Mesothelial cell of epicardium (in vitro differentiated cells): ENCODE data around the gene CHRM2. TPM values are rescaled to one million over a fixed set of nuclear protein-coding genes. Genes with fewer than 3 reads are reported as not detected.

Experiments used
- DNase-seq, 2 experiments: peaks; one replicate each; pipeline ENCODE4 v3.0.0; 2021; ENCODE audit warnings: low spot score in 2 of 2; ENCODE audit not compliant: unreplicated experiment in 2 of 2
- H3K27ac Mint-ChIP-seq: 2 replicates; pipeline ENCODE4 v1.8.0; 2021; ENCODE audit warnings: mixed read lengths
- H3K27me3 Mint-ChIP-seq: 2 replicates; pipeline ENCODE4 v1.8.0; 2021; ENCODE audit warnings: low read depth, mixed read lengths
- H3K36me3 Mint-ChIP-seq: 2 replicates; pipeline ENCODE4 v1.8.0; 2021; ENCODE audit warnings: mixed read lengths
- H3K4me1 Mint-ChIP-seq: 2 replicates; pipeline ENCODE4 v1.8.0; 2021; ENCODE audit warnings: mixed read lengths
- H3K4me3 Mint-ChIP-seq: 2 replicates; pipeline ENCODE4 v1.8.0; 2021; ENCODE audit warnings: mild to moderate bottlenecking, moderate library complexity, mixed read lengths
- H3K9me3 Mint-ChIP-seq: 2 replicates; pipeline ENCODE4 v1.8.0; 2021; ENCODE audit warnings: mixed read lengths
- total RNA-seq: library from RNA; stranded (reverse); gene quantifications from 3 replicates; pipeline ENCODE4 v1.2.1, GENCODE V29; 2021
- TF ChIP-seq, protein P1 (sequence below): fragments of 200-600 bp; sonication (generic); IDR thresholded peaks from one replicate; pipeline ENCODE4 v1.5.0; 2021; ENCODE audit warnings: antibody characterized with exemption; ENCODE audit not compliant: unreplicated experiment

Gene CHRM2
- total RNA-seq, 1 donor from 2014 or later: 41.6 TPM

- H3K4me1 Mint-ChIP-seq: peaks cover 3% of the 10 kb centered on the region
- no peaks in the 10 kb centered on the region for H3K27me3 Mint-ChIP-seq
- no peak for DNase-seq
- TF ChIP-seq, protein P1, sequence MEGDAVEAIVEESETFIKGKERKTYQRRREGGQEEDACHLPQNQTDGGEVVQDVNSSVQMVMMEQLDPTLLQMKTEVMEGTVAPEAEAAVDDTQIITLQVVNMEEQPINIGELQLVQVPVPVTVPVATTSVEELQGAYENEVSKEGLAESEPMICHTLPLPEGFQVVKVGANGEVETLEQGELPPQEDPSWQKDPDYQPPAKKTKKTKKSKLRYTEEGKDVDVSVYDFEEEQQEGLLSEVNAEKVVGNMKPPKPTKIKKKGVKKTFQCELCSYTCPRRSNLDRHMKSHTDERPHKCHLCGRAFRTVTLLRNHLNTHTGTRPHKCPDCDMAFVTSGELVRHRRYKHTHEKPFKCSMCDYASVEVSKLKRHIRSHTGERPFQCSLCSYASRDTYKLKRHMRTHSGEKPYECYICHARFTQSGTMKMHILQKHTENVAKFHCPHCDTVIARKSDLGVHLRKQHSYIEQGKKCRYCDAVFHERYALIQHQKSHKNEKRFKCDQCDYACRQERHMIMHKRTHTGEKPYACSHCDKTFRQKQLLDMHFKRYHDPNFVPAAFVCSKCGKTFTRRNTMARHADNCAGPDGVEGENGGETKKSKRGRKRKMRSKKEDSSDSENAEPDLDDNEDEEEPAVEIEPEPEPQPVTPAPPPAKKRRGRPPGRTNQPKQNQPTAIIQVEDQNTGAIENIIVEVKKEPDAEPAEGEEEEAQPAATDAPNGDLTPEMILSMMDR: no peak
- peaks cover 19% of the 10 kb centered on the region for H3K36me3 Mint-ChIP-seq
- H3K27ac Mint-ChIP-seq: no peak overlapping the region
- H3K9me3 Mint-ChIP-seq: peaks cover 14% of the 10 kb centered on the region
- no peak overlapping the region for H3K4me3 Mint-ChIP-seq
Measured at GRCh38 chr7:136897676-136898075, 29.2 kb downstream of the CHRM2 start.

GRCh38 chr7:136900005-136900404 lies 31.6 kb downstream of the CHRM2 start:
- Mint-ChIP-seq H3K9me3 (no peaks in the 10 kb centered on the region), H3K27me3 (no peaks in the 10 kb centered on the region), H3K4me1 (peaks cover 3% of the 10 kb centered on the region), H3K4me3 (no peak overlapping the region), H3K27ac (no peak overlapping the region), H3K36me3 (peaks cover 3% of the 10 kb centered on the region)
- TF ChIP-seq, protein P1: no peak
- DNase-seq: no peak

GRCh38 chr7:136910771-136911170 lies 42.3 kb downstream of the CHRM2 start:
- Mint-ChIP-seq H3K9me3 (peaks cover 4% of the 10 kb centered on the region), H3K36me3 (peaks cover 12% of the 10 kb centered on the region), H3K27me3 (no peaks in the 10 kb centered on the region), H3K4me3 (no peak overlapping the region), H3K4me1 (peaks cover 14% of the 10 kb centered on the region), H3K27ac (peak overlapping the region; percentile 71)
- TF ChIP-seq, protein P1: no peak
- DNase-seq: no peak

- no peak overlapping the region for H3K4me3 Mint-ChIP-seq
- no peak overlapping the region for H3K27ac Mint-ChIP-seq
- H3K27me3 Mint-ChIP-seq: no peaks in the 10 kb centered on the region
- peaks cover 14% of the 10 kb centered on the region for H3K4me1 Mint-ChIP-seq
- TF ChIP-seq, protein P1: no peak
- peaks cover 12% of the 10 kb centered on the region for H3K36me3 Mint-ChIP-seq
- H3K9me3 Mint-ChIP-seq: peaks cover 4% of the 10 kb centered on the region
- DNase-seq: no peak
Measured at GRCh38 chr7:136911344-136911743, 42.9 kb downstream of the CHRM2 start.

GRCh38 chr7:136912339-136912738 lies 43.9 kb downstream of the CHRM2 start:
- H3K27me3 Mint-ChIP-seq: no peaks in the 10 kb centered on the region
- no peak overlapping the region for H3K4me3 Mint-ChIP-seq
- TF ChIP-seq, protein P1: no peak
- DNase-seq: no peak
- H3K27ac Mint-ChIP-seq: no peak overlapping the region
- H3K9me3 Mint-ChIP-seq: peaks cover 4% of the 10 kb centered on the region
- peaks cover 14% of the 10 kb centered on the region for H3K4me1 Mint-ChIP-seq
- peaks cover 8% of the 10 kb centered on the region for H3K36me3 Mint-ChIP-seq

GRCh38 chr7:136914016-136914415 lies 45.6 kb downstream of the CHRM2 start:
- no peak overlapping the region for H3K27ac Mint-ChIP-seq
- TF ChIP-seq, protein P1: no peak
- no peaks in the 10 kb centered on the region for H3K27me3 Mint-ChIP-seq
- H3K4me3 Mint-ChIP-seq: no peak overlapping the region
- DNase-seq: no peak
- H3K4me1 Mint-ChIP-seq: peaks cover 14% of the 10 kb centered on the region
- no peaks in the 10 kb centered on the region for H3K36me3 Mint-ChIP-seq
- no peaks in the 10 kb centered on the region for H3K9me3 Mint-ChIP-seq
